Effector memory CD4-positive, alpha-beta T cell (primary cell): ENCODE results near the gene ANKMY1.
"Not testable (repeated sequence)": the region's sequence is repeated elsewhere in the genome, so short reads cannot be mapped to it uniquely, and the experiment has no call there.

Source experiments
- DNase-seq, 3 donors: peaks; one replicate each; pipeline ENCODE4 v3.0.0-alpha.2; 2020
- H3K27ac ChIP-seq: 2 replicates; pipeline ENCODE4 v1.7.0; 2013; ENCODE audit warnings: mild to moderate bottlenecking, low read length, moderate library complexity; ENCODE audit not compliant: insufficient read depth, poor library complexity, severe bottlenecking
- H3K27me3 ChIP-seq: replicated peaks from 2 replicates; pipeline ENCODE4 v1.7.0; 2013; ENCODE audit warnings: mild to moderate bottlenecking, low read length; ENCODE audit not compliant: insufficient read depth, control insufficient read depth, poor library complexity, severe bottlenecking
- H3K36me3 ChIP-seq: 2 replicates; pipeline ENCODE4 v1.7.0; 2013; ENCODE audit warnings: mild to moderate bottlenecking, low read length, moderate library complexity; ENCODE audit not compliant: control insufficient read depth, insufficient read depth
- H3K4me1 ChIP-seq: 2 replicates; pipeline ENCODE4 v1.7.0; 2013; ENCODE audit warnings: low read length, mild to moderate bottlenecking; ENCODE audit not compliant: control insufficient read depth, insufficient read depth, poor library complexity, severe bottlenecking
- H3K4me3 ChIP-seq: 2 replicates; pipeline ENCODE4 v1.7.0; 2013; ENCODE audit warnings: low read length, low read depth, mild to moderate bottlenecking; ENCODE audit not compliant: insufficient read depth, poor library complexity, severe bottlenecking
- H3K9me3 ChIP-seq: 2 replicates; pipeline ENCODE4 v1.7.0; 2013; ENCODE audit warnings: mild to moderate bottlenecking, low read length, moderate library complexity; ENCODE audit not compliant: control insufficient read depth

The ANKMY1 gene

GRCh38 chr2:240528406-240529040, 29.3 kb downstream of the ANKMY1 start:
- Histone ChIP-seq H3K36me3 (peaks cover 48% of the 10 kb centered on the region), H3K27ac (no peak overlapping the region), H3K4me3 (no peak overlapping the region), H3K4me1 (no peaks in the 10 kb centered on the region), H3K27me3 (no peaks in the 10 kb centered on the region), H3K9me3 (peaks cover 8% of the 10 kb centered on the region)
- no peak for DNase-seq

- peaks cover 60% of the 10 kb centered on the region for H3K36me3 ChIP-seq
- no peaks in the 10 kb centered on the region for H3K4me1 ChIP-seq
- peaks cover 3% of the 10 kb centered on the region for H3K9me3 ChIP-seq
- no peak overlapping the region for H3K27ac ChIP-seq
- no peaks in the 10 kb centered on the region for H3K27me3 ChIP-seq
- no peak for DNase-seq
- no peak overlapping the region for H3K4me3 ChIP-seq
Measured at GRCh38 chr2:240527153-240527750, 30.5 kb downstream of the ANKMY1 start.

GRCh38 chr2:240526521-240526920, 31.3 kb downstream of the ANKMY1 start:
- DNase-seq: no peak
- Histone ChIP-seq H3K4me3 (no peak overlapping the region), H3K9me3 (no peaks in the 10 kb centered on the region), H3K4me1 (no peaks in the 10 kb centered on the region), H3K27ac (no peak overlapping the region), H3K27me3 (no peaks in the 10 kb centered on the region), H3K36me3 (peaks cover 60% of the 10 kb centered on the region)

GRCh38 chr2:240525802-240526201, 32.0 kb downstream of the ANKMY1 start:
- Histone ChIP-seq H3K9me3 (no peaks in the 10 kb centered on the region), H3K4me3 (no peak overlapping the region), H3K4me1 (no peaks in the 10 kb centered on the region), H3K27ac (no peak overlapping the region), H3K36me3 (peaks cover 54% of the 10 kb centered on the region), H3K27me3 (no peaks in the 10 kb centered on the region)
- DNase-seq: no peak

- Histone ChIP-seq H3K4me1 (no peaks in the 10 kb centered on the region), H3K27me3 (no peaks in the 10 kb centered on the region), H3K9me3 (no peaks in the 10 kb centered on the region), H3K36me3 (peaks cover 53% of the 10 kb centered on the region), H3K27ac (no peak overlapping the region), H3K4me3 (no peak overlapping the region)
- no peak for DNase-seq
Measured at GRCh38 chr2:240524963-240525718, 32.6 kb downstream of the ANKMY1 start.

- Histone ChIP-seq H3K9me3 (no peaks in the 10 kb centered on the region), H3K27me3 (no peaks in the 10 kb centered on the region), H3K4me1 (no peaks in the 10 kb centered on the region), H3K27ac (no peak overlapping the region), H3K4me3 (no peak overlapping the region), H3K36me3 (peaks cover 42% of the 10 kb centered on the region)
- DNase-seq: no peak
Measured at GRCh38 chr2:240523451-240524281, 34.1 kb downstream of the ANKMY1 start.

- H3K36me3 ChIP-seq: peaks cover 41% of the 10 kb centered on the region
- no peaks in the 10 kb centered on the region for H3K27me3 ChIP-seq
- H3K9me3 ChIP-seq: no peaks in the 10 kb centered on the region
Measured at GRCh38 chr2:240522406-240522805, 35.4 kb downstream of the ANKMY1 start.

GRCh38 chr2:240521885-240522284, 35.9 kb downstream of the ANKMY1 start:
- not testable (repeated sequence) for H3K27me3 ChIP-seq, H3K27ac ChIP-seq, DNase-seq, H3K4me1 ChIP-seq, H3K4me3 ChIP-seq, H3K9me3 ChIP-seq
- peaks cover 41% of the 10 kb centered on the region for H3K36me3 ChIP-seq

More at GRCh38 chr2:240522406-240522805, 35.4 kb downstream of the ANKMY1 start:
- DNase-seq: no peak
- no peak overlapping the region for H3K4me3 ChIP-seq
- H3K4me1 ChIP-seq: no peaks in the 10 kb centered on the region
- H3K27ac ChIP-seq: no peak overlapping the region

GRCh38 chr2:240520974-240521350, 36.8 kb downstream of the ANKMY1 start:
- Histone ChIP-seq H3K4me3 (no peak overlapping the region), H3K27ac (no peak overlapping the region), H3K9me3 (no peaks in the 10 kb centered on the region), H3K27me3 (no peaks in the 10 kb centered on the region), H3K4me1 (no peaks in the 10 kb centered on the region), H3K36me3 (peaks cover 34% of the 10 kb centered on the region)
- DNase-seq: no peak
